Stromal cell of bone marrow (primary cell): Measurements from ENCODE around the gene SLC1A2.
A peak's percentile ranks its signal among the peaks of the same experiment; 100 is the strongest.

Experiments
- DNase-seq: peaks from one replicate; pipeline ENCODE4 v3.0.0-alpha.2; 2012; ENCODE audit warnings: low read depth

SLC1A2 gene

DNA sequence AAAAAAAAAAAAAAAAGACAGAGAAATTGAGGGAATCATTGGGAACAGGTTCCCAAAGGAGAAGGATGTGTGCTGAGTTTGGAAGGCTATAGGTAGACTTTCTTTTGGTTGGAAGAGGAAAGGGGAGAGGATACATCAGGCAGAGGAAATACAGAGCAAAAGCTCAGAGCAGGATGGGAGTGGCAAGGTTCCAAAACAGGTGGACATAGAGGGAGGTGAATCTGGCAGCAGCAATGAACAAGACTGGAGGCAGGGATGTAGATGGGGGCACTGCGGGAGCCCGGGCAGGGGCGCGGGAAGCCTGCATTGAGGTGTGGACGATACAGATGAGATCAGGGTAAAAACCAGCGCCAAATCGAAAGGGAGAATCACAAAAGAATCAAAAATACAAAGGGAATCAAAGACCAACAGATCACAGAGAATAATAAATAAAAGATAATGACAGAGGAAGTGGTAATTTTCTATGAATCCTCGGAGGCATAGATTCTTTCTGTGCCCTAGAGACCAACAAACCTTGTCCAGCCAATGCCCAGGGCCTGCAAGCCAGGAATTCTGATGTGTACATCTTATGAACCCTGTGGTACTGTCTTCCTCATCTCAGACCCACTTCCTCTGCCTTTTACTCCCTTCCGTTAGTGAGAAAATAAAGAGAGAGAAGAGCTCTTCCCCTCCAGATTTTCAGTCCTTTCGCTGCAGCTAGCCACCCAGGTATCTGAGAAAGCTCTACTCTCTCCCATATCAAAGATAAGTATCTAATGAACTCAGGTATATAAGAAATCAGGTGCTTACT is 70.3 kb downstream of the SLC1A2 start:
- no peak for DNase-seq

DNA sequence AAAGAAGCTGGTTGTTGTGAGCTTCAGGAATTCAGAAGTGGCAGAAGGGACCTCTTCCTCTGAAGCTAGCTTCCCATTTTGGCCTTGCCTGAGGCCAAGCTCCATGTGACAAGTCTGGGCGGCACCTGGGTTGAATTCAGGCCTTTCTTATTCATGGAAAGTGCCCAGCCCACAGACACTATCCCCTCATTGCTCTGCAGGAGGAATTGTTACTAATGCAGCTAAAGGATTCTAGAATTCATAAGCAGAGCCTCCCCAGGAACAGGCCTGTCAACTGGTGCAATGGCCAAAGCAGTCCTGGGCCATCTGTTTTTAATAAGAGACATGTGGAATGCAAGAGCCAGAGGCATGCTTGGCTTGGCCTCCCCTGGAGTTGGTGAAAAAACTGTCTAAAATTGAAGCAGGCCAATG is 71.4 kb downstream of the SLC1A2 start:
- DNase-seq: no peak

DNA sequence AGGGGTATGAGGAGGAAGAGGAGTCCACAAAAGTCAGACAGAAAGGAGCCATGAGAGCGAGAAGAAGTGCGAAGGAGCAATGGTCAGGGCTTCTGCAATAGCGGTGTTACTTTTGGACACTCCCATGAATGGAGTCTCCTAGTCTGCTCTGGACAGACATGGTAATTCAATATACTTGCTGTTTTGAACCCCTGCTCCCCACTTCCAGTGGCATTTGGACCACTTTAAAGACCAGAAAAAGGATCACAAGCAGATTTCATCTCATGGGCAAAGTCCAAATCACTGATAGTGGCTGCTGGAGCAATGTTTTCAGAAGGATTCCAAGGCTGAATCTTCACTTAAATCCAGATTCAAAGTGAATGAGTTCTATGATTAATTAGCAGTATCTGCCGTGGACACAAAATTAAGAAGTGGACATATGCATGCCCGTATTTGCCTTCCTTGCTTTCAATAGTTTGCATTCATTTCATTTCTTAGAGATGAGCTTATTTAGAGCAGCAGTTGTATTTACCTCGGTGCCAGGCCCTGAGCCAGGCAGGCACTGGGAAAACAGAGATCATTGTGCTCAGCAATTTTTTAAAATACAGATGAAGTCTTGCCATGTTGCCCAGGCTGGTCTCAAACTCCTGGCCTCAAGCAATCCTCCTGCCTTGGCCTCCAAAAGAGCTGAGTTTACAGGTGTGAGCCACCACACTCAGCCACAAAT is 72.0 kb downstream of the SLC1A2 start:
- DNase-seq: no peak

DNA sequence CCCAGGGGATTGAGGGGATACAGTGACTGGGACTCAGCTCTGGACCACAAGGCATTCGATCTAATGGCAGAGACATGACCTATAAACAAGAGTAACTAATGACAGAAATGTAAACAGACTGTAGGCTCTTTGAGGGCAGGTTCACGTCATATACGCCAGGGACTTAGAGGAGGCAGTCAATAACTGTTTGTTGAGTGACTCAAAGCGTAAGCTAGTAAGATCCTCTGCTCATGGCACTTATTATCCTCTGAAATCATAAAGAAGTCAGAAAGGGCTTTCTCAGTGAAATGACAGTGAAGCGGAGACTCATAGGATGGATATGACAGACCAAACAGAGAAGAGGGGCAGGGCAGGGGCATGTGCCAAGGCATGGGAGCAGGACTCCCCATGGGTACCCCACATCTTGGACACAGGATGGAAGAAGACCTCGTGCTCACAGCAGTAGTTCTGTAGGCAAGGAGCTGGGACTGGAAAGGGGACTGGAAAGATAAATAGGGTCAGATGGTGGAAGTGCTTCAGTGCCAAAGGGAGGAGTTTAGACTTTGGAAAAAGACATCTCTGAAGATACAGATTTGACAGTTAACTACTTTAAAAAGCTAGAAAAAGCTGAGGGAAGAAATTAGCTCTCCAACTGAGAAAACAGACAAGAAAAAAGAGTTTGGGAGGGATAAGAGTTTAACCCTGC is 72.7 kb downstream of the SLC1A2 start:
- DNase-seq: no peak

DNA sequence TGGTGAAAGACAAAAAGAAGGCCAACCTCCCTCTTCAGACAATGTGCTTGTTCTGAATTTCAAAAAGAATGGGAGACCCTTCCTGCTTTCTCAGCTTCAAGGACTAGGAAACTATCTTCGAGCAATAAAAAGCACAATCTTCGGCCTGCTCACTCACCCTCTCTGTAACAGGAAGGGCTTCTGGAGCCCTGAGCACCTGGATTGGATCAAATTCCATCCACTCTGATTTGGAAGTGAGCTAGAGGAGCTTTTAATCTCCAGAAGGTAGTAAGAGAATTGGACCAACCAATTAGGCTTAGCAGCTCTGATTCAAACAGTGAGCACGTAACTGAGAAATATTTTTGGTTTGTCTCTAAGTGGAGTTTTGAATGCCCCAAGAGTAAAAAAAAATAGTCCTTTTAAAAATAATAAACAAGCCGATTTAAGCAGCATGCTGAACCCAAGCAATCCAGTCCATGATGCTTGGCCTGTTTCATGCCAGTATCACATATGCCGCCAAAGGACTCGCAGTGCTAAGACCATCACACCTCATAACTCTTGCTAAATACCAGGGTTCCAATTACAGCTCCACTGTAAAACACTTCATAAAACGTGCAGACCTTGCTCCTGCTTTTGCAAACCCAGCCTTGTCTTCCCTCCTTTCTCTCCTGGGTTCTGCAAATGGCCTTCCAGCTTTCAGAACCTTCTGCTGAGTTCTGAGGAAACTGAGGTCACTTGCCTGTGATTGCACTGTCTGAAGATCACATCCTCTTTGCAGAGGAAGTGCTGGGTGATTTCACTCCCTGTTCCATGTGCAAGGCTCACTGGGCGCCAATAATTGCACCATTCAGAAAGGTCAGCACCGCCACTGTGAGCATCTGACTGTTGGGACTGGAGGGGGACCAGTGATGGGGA is 74.4 kb downstream of the SLC1A2 start:
- DNase-seq: no peak

DNA sequence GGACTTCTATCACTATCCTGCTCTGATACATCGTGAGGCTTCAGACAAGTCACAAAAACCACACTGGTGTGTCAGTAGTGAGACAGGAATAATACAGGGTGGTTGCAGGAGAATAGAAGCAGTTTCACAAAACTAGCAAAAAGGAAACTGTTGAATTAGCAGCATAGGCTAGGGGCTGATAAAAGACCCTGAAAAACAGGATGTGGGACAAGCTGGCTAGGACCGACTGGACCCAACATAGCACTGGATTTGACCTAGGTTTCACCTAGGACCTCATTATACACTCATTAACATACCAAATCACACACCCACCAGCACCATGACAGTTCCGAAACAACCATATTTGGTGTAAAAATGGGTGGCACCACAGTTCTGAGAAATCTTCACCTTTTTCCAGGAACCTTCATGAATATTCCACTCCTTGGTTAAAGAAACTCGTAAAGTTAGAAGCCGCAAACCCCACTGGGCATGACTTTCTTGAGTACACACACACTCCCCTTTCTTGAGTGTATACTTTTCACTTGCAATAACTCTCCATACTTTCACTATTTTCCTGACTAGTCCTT is 76.2 kb downstream of the SLC1A2 start:
- DNase-seq: no peak

DNA sequence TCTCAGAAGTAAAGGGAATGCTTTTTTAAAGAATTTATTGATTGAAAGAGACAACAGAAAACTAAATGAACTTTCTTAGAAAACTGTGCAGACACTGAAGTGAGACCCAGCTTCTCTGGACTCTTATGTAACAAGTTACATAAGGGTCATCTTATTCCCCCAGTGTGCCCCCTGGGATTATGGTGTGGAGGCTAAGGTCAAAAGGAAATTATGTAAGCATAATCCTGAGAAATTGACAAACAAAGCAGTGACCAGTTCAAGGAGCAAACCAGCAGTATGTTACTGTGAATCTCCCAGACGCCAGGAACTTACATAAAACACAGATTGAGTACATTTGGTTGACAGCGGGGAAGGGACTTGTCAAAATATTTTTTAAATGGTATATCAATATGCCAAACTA is 78.6 kb downstream of the SLC1A2 start:
- no peak for DNase-seq

DNA sequence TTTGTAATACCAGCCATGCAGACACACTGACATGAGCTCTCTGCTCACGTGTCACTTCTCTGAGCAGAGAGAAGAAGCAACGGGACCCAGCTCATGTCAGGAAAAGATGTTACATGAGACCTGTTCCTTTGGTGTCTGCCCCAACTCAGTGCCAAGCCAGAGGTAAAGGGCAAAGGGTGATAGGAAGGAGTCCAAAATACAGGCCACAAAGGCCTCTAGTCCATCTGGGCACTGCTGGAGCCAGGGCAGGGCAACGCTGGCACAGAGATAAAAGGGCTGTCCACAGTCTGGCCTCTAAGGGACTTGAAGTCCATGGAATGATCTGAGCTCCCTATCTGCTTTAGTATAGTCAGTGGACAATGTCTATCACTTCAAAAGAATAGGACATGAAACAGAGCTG is 79.3 kb downstream of the SLC1A2 start:
- DNase-seq: no peak

DNA sequence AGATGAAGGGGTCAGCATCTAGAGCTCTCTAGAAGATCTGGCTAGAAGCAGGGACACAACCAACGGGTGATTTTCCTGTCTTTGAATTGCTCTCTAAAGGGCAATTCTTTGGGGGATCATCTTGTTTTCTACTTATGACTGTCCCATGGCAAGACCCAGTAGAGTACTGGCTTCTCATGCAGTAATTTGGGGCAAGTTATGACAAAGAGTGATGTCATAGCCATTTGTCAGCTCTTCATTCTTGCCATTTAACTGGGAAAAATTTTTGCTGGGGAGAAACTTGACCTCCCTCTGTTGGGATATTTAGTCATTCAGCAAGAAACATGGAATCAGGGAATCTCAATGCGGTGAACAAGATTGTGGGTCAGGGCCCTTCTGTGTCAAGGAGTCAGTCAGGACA is 80.4 kb downstream of the SLC1A2 start:
- DNase-seq: no peak

DNA sequence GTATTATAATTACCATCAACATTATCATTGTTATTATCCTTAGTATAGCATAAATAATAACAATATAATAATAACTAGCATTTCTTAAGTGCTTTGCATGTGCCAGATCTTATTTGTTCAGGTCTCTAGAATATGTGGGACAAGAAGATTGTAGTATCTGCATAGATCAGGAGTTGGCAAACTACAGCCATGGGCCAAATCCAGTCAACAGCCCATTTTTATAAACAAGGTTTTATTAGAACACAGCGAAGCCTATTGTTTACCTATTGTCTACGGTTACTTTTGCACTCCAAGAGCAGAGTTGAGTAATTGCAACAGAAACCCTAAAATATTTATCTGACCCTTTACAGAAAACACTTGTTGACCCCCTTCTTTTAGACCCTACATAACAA is 81.4 kb downstream of the SLC1A2 start:
- DNase-seq: no peak

DNA sequence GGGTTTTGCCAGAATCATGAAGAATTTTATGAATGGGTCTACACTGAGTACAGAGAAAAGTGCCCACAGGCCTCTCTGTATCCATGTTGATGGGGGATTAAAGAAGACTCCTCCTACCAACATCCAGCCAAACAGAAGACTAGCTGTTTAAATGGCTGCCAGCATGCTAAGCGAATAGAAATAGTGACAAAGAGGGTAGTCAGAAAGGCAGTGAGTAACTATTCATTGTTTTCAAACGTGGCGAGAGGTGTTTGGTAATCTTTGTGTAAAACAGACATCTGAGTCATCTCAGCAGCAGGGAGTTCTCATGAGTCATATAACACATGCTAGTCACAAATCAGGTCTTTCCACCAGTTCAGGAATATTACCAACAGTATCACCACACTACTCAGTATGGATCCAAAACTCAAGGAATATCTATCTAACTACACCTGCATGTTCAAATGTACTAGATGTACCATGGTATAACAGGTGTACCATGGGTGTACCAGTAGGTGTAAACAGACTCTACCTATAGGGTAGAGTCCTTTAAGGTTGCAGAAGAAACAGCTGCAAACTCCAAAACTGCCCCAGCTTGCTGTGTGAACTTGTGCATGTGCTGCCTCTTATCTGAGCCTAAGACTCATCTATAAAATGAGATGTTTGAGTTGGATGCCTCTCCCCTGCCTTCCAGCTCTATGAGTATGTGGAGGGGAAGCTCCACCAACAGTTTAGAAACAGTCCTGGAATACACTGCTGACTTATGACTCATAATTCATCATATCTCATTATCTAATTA is 82.0 kb downstream of the SLC1A2 start:
- peak; percentile 99 for DNase-seq

DNA sequence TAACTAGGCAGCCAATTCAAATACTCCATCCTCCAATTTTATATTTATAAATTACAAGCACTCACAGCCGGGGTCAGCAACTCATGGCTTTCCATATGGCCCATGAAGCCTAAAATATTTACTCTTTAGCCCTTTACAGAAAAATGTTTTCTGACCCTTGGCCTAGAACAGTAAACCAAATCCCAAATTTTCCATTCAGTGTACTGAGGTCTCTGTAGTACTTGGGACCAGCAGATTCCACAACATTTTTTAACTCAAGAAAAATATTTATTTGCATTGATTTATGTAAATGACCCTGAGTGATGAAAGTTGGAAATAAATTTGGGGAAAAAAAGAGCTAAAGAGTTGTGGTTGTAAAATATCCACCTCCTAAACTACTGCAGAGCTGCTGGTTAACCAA is 82.6 kb downstream of the SLC1A2 start:
- no peak for DNase-seq

DNA sequence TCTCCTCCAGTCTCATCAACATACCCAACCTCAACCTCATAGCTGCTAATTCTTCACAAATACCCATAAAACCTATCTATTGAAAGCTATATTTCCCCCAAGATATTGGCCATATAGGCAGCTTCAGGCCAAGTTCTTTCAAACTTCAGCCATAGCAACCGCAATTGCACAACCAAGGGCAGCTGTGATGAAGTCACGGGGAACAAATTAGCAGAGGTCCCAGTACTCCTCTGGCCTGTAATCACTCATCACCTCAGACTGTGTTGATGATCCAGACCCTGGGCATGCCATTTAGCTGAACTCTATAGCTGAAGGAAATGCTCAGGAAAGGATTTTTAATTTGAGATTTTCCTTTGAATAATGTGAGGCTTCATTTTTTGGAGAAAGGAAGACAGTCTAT is 84.1 kb downstream of the SLC1A2 start:
- no peak for DNase-seq

DNA sequence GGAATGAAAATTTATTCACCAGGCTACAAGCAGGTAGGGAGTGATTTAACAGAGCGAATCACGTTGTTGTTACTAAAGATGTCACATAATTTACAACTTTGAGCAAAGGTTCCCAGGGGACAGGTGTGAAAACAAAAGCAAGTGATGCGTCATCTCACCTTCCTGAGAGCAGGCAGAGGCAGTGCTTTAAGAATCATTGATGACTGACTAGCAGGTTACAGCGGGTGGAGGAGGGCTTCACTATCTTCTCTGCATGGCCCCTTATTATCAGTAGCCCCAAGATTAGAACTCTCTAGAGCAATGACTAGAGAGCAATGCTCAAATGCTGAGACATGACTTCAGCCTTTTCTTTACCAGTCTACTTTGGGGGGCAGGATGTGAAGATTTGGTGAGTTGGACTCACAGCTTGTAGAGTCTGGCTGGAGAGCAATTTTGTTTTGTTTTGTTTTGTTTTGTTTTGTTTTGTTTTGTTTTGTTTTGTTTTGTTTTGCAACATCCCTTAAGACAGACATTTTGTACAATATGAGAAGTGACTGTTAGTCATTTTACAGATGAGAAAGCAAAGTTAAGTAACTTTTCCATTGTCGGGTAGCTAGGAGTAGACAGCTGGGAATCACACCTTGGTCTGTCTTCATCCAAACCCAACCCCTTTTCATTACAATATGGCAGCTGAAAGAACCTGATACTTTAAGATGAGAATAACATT is 84.8 kb downstream of the SLC1A2 start:
- no peak for DNase-seq

DNA sequence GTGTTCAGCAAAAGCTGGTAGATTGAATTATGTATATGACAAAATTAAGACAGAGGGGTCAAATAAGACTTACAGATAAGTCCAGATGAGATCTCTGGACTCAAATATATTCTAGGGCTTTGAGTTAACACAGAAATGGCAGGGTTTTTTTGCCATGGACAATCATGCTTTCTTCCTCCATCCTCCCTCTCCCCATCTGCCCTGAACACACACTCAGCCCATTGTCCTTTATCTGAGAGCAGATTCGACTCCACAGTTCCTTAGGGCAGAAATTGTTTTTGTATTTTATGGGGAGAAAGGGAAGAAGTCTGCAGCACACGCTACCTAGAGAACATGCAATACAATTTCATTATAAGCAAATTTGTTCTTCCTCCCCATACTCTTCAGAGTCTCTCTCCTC is 86.8 kb downstream of the SLC1A2 start:
- no peak for DNase-seq

DNA sequence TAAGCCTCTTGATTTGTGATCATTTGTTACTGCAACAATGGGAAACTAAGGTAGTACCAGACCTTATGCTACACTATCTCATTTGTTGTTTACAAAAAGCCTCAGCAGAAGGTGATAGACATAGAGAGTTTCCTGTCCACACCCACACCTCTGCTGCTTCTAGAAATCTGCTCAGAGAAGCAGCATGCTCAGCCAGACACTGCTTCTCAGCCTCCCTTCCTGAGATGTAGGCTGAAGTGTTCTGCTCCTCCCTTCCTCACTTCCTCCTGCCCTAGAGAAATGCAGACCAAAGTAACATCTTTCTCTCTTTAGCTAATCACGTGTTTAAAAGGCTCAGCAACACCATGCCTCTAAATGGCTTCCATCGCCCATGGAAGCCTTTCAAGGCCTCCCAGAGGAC is 88.4 kb downstream of the SLC1A2 start:
- DNase-seq: no peak

DNA sequence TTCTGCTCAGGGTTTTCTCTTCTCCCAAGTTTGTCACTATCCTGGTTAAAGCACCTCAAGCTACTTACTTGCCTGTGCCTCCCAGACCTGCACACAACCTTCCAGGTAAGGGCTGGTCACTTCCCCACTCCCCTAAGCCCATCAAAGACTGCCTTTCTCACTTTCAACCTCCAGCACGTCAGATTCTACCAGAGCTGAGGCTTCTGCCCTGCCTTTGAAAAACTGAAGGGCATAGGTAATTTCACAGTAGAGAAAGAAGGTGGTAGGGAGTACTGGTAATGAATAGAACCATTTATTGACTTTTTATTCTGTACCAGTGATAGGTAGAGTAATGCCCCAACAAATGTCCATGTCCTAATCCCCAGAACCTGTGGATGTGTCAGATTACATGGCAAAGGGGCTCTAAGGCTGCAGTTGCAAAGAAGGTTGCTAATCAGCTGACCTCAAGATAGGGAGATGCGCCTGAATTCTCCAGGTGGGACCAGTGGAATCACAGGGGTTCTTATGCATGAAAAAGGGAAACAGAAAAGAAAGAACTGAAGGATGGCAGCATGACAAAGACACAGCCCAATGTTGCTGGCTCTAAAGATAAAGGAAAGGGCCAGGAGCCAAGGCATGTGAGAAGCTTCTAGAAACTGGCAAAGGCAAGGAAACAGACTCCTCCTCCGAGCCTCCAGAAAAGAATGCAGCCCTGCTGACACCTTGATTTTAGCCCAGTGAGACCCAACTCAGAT is 89.0 kb downstream of the SLC1A2 start:
- DNase-seq: no peak

DNA sequence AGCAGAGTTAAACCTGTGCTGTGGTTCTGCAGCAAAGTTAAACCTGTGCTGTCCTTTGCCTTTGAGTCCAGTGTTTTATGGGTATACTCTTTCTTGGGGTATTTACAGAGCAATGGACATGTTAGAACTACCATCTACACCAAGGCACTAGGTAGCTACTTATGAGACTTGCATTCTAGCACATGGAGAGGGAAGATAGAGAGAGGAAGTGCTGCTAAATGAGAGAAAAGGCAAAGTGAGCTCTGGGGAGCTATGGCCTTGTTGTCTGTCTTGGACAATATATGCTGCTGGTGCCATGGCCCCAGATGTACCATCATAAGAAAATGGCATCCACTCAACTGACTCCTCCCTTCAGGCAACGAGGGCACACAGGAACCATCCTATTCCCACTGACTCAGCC is 91.5 kb downstream of the SLC1A2 start:
- no peak for DNase-seq

DNA sequence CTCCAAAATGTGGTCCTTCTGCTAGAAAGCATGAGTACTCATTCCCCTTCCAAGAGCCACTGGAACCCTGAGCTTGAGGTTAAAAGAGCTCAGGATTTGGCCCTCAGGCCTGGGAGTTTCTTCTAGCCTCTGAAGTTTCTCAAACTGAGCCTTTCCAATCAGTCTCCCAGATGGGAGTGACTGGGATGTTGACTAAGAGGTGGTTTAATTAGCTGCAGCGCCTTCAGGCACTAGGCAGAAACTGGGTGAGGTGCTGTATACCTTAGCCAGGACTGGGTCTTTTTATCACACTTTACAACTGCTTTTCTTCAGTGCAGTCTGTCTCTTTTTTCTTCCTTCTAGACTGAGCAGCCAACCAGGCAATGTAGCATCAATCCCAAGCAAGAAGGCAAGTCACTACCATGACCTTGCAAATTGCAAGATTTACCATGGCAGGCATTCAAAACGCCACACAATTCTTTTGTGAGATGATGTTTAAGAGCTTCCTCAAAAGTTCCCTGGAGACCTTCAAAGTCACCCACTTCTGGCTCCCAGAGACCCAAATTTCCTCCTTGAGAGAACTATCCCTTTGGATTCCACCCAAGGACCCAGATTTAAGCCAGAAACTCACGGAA is 93.0 kb downstream of the SLC1A2 start:
- DNase-seq: no peak
